SU-DHL-6 (cell line): ENCODE data around the gene PRRG2.

Experiments
- H2AFZ ChIP-seq: fragments of 200-600 bp; sonication (generic); 2 replicates; pipeline ENCODE4 v1.6.1; 2014; ENCODE audit warnings: low read depth, mild to moderate bottlenecking, moderate library complexity, mixed read lengths, antibody characterized with exemption, low read length; ENCODE audit not compliant: severe bottlenecking
- H3F3A ChIP-seq: fragments of 200-600 bp; shearing (Covaris generic); 2 replicates; pipeline ENCODE4 v1.6.0; 2016; ENCODE audit warnings: antibody characterized with exemption, mild to moderate bottlenecking; ENCODE audit not compliant: insufficient read depth
- H3K27ac ChIP-seq: fragments of 200-600 bp; sonication (generic); 2 replicates; pipeline ENCODE4 v1.5.1; 2016; ENCODE audit warnings: low read depth, mild to moderate bottlenecking, low read length, moderate library complexity, mixed read lengths
- H3K27me3 ChIP-seq: fragments of 200-600 bp; sonication (generic), shearing (Covaris generic); 2 replicates; pipeline ENCODE4 v1.6.0; 2014; ENCODE audit warnings: mild to moderate bottlenecking, low read length
- H3K36me3 ChIP-seq: fragments of 200-600 bp; sonication (generic); 2 replicates; pipeline ENCODE4 v1.6.1; 2014; ENCODE audit warnings: mild to moderate bottlenecking, low read length, mixed read lengths
- H3K4me2 ChIP-seq: fragments of 300-600, 200-600 bp; shearing (Covaris generic), sonication (generic); 2 replicates; pipeline ENCODE4 v1.6.0; 2014; ENCODE audit warnings: low read length, low read depth, mild to moderate bottlenecking; ENCODE audit not compliant: poor library complexity, severe bottlenecking
- H3K4me3 ChIP-seq: fragments of 200-600 bp; sonication (generic); 2 replicates; pipeline ENCODE4 v1.5.1; 2014; ENCODE audit warnings: antibody characterized with exemption, low read length, mild to moderate bottlenecking, mixed read lengths; ENCODE audit not compliant: insufficient read depth, poor library complexity, severe bottlenecking
- H3K79me2 ChIP-seq: fragments of 200-600 bp; sonication (generic); 2 replicates; pipeline ENCODE4 v1.6.1; 2014; ENCODE audit warnings: mild to moderate bottlenecking, low read length, moderate library complexity; ENCODE audit not compliant: insufficient read depth
- H3K9ac ChIP-seq: fragments of 200-600 bp; sonication (generic); 2 replicates; pipeline ENCODE4 v1.7.0; 2014; ENCODE audit warnings: mild to moderate bottlenecking, low read length
- H3K9me2 ChIP-seq: fragments of 200-600 bp; sonication (generic); replicated peaks from 2 replicates; pipeline ENCODE4 v1.6.1; 2014; ENCODE audit warnings: low read length; ENCODE audit not compliant: insufficient read depth
- H3K9me3 ChIP-seq: fragments of 200-600 bp; sonication (generic); 2 replicates; pipeline ENCODE4 v1.6.1; 2014; ENCODE audit warnings: low read length, mixed read lengths; ENCODE audit not compliant: insufficient read depth
- H4K20me1 ChIP-seq: fragments of 200-600 bp; sonication (generic); 2 replicates; pipeline ENCODE4 v1.6.1; 2014; ENCODE audit warnings: low read depth, mild to moderate bottlenecking, antibody characterized with exemption, low read length, moderate library complexity, mixed read lengths
- EZH2phosphoT487 ChIP-seq: fragments of 200-600 bp; sonication (generic), shearing (Covaris generic); conservative IDR thresholded peaks from 2 replicates; pipeline ENCODE4 v1.6.1; 2018; ENCODE audit warnings: mild to moderate bottlenecking, antibody characterized with exemption, low read length, moderate library complexity, mixed read lengths
- TF ChIP-seq, protein P1 (sequence below): fragments of 200-600 bp; sonication (generic); IDR thresholded peaks from one replicate; pipeline ENCODE4 v1.5.1; 2017; ENCODE audit warnings: antibody characterized with exemption, mild to moderate bottlenecking, low read length, moderate library complexity; ENCODE audit not compliant: insufficient read depth, poor library complexity, severe bottlenecking

PRRG2 gene

DNA sequence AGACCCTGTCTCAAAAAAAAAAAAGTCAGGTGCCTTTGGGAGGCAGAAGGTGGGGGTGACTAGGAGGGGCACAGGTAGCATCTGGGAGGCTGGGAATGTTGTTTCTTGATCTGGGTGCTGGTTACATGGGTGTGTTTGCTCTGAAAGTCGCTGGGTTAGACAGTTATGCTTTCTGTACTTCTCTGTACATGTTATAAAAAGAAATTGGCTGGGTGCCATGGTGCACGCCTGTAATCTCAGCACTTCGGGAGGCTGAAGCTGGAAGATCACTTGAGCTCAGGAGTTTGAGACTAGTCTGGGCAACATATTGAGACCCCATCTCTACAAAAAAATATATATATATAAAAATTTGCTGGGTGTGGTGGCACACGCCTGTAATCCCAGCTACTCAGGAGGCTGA, 15.9 kb upstream of the PRRG2 start:
- no peaks in the 10 kb centered on the region for H3K9me3 ChIP-seq
- no peak overlapping the region for H3K4me3 ChIP-seq
- no peaks in the 10 kb centered on the region for H3K36me3 ChIP-seq
- H3K27ac ChIP-seq: no peak overlapping the region
- H3K79me2 ChIP-seq: peaks cover 62% of the 10 kb centered on the region
- no peaks in the 10 kb centered on the region for H4K20me1 ChIP-seq
- no peaks in the 10 kb centered on the region for H3K27me3 ChIP-seq
- TF ChIP-seq, protein P1, sequence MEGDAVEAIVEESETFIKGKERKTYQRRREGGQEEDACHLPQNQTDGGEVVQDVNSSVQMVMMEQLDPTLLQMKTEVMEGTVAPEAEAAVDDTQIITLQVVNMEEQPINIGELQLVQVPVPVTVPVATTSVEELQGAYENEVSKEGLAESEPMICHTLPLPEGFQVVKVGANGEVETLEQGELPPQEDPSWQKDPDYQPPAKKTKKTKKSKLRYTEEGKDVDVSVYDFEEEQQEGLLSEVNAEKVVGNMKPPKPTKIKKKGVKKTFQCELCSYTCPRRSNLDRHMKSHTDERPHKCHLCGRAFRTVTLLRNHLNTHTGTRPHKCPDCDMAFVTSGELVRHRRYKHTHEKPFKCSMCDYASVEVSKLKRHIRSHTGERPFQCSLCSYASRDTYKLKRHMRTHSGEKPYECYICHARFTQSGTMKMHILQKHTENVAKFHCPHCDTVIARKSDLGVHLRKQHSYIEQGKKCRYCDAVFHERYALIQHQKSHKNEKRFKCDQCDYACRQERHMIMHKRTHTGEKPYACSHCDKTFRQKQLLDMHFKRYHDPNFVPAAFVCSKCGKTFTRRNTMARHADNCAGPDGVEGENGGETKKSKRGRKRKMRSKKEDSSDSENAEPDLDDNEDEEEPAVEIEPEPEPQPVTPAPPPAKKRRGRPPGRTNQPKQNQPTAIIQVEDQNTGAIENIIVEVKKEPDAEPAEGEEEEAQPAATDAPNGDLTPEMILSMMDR: no peak
- no peak for TF ChIP-seq EZH2phosphoT487
- no peak overlapping the region for H3K4me2 ChIP-seq
- H2AFZ ChIP-seq: no peak overlapping the region
- H3K9ac ChIP-seq: no peak overlapping the region
- no peaks in the 10 kb centered on the region for H3F3A ChIP-seq
- no peaks in the 10 kb centered on the region for H3K9me2 ChIP-seq

DNA sequence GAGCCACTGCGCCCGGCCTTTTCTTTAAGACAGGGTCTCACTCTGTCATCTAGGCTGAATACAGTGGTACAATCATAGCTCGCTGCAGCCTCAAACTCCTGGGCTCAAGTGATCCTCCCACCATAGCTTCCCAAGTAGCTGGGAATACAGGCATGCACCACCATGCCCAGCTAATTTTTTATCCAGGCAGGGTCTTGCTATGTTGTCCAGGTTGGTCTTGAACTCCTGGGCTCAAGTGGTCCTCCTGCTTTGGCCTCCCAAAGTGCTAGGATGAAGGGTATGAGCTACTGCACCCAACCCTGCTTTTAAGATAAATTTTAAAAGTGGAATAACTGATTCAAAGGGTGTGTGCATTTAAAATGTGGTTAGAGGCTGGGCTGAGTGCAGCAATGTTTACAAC, 14.8 kb upstream of the PRRG2 start:
- H3K9me2 ChIP-seq: no peaks in the 10 kb centered on the region
- H3K4me3 ChIP-seq: no peak overlapping the region
- no peak overlapping the region for H3K9ac ChIP-seq
- no peak overlapping the region for H3K27ac ChIP-seq
- no peak overlapping the region for H3K4me2 ChIP-seq
- TF ChIP-seq EZH2phosphoT487: no peak
- TF ChIP-seq, protein P1: no peak
- H3K27me3 ChIP-seq: no peaks in the 10 kb centered on the region
- no peaks in the 10 kb centered on the region for H3K36me3 ChIP-seq
- H3K9me3 ChIP-seq: no peaks in the 10 kb centered on the region
- H2AFZ ChIP-seq: no peak overlapping the region
- H4K20me1 ChIP-seq: no peaks in the 10 kb centered on the region
- no peaks in the 10 kb centered on the region for H3F3A ChIP-seq
- peaks cover 64% of the 10 kb centered on the region for H3K79me2 ChIP-seq

DNA sequence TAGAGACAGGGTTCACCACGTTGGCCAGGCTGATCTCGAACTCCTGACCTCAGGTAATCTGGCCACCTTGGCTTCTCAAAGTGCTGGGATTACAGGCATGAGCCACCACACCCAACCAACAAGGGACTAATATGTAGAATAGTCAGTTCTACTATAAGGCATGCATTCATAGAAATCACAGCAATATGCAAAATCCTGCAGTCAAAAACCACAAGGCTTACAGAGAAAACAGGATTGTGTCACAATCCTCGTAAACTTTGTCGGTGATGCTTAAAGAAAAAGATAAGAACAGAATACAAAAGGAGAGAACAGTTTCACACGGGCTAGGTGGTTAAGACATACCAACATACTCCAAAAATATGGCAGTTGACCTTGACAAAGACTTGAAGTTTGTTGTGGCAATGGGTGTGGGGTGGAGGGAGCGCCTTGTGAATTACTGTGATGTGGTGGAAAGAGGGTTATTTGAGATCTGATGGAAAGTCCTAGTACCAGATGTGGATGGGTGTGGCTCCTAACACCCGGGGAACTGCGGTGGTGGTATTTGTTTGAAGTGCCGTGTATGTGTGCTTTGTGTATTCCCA, 13.2 kb upstream of the PRRG2 start:
- Histone ChIP-seq H3K36me3 (no peaks in the 10 kb centered on the region), H3K4me2 (no peak overlapping the region), H3K9ac (no peak overlapping the region), H3K9me3 (no peaks in the 10 kb centered on the region), H3K27ac (no peak overlapping the region), H3K27me3 (no peaks in the 10 kb centered on the region), H3K9me2 (no peaks in the 10 kb centered on the region), H3F3A (no peaks in the 10 kb centered on the region), H2AFZ (no peak overlapping the region), H3K79me2 (peaks cover 58% of the 10 kb centered on the region), H3K4me3 (no peak overlapping the region), H4K20me1 (no peaks in the 10 kb centered on the region)
- TF ChIP-seq, protein P1: no peak
- TF ChIP-seq EZH2phosphoT487: no peak
